COR-L47 (cell line): Measurements from ENCODE around the gene TSPEAR.
A peak's percentile ranks its signal among the peaks of the same experiment; 100 is the strongest.
"Not testable (repeated sequence)": the region's sequence is repeated elsewhere in the genome, so short reads cannot be mapped to it uniquely, and the experiment has no call there.

ENCODE experiments used
- DNase-seq: peaks from one replicate; lab custom pipeline; 2025; lab: John Stamatoyannopoulos, UW

TSPEAR gene

GRCh38 chr21:44515359-44516165 is 195.8 kb downstream of the TSPEAR start:
- DNase-seq: no peak

DNA sequence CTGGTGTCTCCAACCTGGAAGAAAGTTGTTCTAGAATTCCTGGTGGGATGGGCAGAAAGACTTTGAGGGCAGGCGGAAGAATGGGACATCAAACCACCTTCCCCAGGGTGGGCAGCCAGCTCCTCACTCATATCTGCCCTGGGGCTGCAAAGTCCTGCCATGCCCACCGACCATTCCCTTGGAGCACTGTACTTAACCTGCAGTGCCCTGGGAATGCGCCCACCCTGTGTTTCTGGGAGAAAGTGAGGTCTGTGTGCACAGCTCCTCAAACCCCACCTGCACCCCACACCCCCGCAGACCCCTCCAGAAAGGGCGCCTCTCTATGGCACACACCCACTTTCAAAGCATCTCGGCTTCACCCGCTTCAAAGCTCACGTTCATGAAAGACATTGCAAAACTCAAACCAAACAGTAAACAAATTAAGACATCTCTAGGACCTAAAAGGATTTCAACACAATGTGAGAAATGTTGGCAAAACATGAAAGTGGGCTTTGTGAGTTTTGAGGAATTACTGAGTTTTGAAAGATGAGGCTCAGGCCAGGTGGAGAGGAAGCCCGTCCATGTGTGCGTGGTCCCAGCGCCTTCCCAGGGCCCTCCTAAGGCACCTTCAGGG is 196.5 kb downstream of the TSPEAR start:
- no peak for DNase-seq

DNA sequence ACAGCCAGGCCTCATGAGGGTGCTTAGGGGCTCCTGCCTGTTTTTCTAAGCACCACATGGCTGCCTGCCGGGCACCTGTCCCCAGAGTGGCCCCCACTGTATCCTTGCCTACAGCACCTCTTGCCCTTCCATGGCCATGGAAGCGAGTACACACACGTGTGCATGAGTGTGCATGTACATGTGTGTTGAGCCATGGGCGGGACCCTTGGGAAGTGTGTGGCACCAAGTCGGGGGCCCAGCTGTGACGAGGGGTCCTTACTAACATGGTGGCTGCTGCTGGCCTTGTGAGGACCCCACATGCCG is 197.2 kb downstream of the TSPEAR start:
- no peak for DNase-seq

- DNase-seq: peak; percentile 91
These were observed 197.8 kb downstream of the TSPEAR start for GRCh38 chr21:44513389-44514217.

DNA sequence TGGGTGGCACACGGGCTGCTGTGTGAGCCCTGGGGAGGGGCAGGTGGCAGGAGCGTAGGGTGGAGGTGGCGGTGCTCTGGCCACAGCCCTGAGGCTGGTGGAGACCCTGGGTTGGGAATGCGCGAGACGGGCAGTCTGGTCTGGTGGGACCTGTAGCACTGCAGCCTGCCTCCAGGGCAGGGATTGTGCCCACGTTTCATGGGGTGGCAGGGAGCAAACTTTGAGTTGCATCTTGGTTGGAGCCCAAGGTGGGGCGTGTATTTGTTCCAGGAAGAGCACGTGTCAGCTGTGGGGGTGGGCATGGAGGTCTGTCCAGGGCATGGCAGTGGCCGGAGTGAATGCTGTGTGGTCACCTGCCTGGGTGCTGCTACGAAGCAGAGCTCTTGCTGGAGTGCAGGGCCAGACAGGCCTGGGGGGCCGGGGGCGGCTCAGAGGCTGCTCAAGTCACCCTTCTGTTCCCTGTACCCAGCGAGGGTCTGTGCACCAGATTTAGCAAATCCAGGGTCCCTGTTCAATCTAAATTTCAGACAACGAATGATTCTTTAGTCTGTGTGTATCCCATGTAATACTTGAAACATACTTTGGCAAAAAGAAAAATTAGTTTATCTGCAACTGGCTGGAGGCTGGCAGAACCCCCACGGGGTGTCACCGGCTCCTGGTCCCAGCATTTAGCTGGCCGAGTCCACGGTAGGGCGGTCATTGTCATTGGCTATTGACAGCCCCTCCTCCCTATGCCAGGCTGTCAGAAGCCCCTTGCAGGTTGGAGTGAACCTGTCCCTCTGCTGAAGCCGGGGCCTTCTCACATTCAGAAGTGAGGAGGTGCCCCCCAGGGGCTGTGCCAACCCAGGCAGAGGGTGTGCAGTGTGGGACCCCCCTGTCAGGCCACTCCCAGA is 198.6 kb downstream of the TSPEAR start:
- no peak for DNase-seq

DNA sequence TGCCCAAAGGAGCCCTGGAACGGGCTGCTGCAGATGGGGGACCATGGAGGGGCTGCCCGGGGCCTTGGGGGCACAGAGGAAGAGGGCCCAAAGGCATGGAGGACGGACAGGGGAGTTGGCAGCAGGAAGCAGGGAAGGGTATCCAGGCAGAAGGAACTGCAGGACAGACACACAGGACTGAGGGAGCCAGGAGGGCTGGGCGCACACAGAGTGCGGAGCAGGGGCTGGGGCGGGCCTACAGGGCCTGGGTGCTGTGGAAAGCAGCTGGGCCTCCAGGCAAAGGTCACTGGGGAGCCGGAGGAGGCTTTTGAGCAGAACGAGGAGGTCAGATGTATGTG is 199.5 kb downstream of the TSPEAR start:
- DNase-seq: no peak

DNA sequence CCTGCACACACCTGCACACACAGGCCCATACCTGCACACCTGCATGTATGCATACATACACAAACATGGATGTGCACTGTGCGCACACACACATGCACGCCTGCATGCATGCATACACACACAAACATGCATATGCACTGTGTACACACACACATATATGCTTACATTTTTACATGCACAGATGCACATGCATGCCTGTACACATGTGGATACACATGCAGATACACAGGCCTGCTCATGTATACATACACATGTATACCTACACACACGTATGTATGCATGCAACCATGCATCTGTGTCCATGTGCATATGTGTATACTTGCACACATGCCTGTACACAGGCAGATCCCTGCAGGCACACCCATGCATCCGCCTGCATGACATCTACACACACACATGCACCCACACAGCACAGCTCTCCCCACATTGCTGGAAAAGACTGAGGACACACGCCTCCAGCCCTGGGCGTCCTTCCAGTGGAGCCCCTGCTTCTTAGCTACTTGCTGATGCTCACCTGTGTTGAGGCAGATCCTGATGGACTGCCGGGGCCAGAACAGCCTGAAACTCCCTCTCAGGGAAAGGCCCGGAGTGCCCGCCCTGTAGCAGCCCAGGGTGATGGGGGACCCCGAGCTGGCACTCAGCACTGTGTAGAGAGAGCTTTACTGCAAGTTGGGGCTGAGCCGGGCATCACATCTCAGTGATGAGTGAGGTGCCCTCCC is 200.0 kb downstream of the TSPEAR start:
- DNase-seq: no peak

GRCh38 chr21:44510508-44511218 is 200.7 kb downstream of the TSPEAR start:
- DNase-seq: peak; percentile 63

DNA sequence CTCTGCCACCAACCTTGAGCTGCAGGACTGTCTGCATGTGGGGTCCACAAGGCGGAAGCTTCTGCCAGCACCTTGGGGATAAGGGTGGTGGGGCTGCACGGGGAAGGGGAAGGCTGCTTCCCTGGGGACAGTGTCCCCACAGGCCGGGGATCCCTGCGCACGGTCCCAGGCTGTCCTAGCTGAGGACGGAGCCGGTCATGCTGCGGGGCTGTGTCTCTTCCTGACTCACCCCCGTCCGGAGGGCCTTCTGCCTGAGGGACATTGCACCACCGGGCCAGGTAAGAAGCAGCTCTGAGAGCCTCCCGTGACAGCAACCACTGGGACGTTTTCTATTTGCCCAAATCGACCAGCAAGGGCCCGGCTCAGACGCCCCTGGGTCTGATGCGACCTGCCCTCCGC is 201.3 kb downstream of the TSPEAR start:
- no peak for DNase-seq

DNA sequence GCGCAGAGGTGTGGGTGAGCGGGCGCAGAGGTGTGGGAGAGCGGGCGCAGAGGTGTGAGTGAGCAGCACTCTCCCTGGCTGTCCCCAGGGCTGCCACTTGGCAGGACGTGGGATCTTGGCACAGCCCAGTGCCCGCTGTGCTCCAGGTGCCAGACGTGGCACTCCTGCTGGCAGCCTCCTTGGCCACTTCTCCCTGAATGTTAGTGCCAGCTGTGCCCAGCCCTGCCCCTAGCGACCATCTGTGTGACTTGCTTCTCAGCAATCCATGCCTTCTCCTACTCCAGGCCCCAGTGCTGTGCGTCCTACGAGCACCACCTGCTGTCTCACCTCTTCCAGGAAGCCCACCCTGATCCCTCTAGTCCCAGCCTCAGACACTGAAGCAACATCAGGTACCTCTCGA is 201.8 kb downstream of the TSPEAR start:
- DNase-seq: peak; percentile 89

DNA sequence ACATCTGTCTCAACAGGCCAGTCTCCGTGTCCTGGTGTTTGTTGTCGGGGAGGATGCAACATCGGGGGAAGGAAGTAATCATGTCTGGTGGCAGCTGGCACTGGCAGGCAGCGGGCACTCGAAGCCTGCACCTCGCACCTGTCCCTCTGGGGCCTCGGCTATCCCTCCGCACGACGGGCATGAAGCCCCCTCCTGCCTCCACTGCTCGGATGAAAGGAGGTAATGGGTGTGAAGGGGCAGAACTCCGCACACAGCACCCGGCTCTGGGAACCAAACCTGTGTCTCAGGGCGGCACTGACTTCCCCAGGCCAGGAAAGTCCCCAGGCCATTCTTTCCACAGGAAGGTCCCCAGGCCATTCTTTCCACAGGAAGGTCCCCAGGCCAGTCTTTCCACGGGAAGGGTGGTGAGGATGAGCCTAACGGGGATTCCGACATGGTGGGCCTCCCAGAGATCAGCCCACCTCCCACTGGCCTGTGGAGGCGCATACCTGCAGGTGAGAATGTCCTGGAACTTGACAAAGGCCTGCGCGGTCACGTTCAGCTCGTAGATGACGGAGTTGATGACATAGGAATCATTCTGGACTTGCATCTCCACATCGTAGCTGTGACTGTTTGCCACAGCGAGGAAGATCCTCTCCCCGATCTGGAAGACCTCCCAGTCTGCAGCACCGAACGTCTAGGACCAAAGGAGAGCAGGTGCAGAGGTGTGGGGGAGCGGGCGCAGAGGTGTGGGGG is 202.5 kb downstream of the TSPEAR start:
- DNase-seq: no peak

DNA sequence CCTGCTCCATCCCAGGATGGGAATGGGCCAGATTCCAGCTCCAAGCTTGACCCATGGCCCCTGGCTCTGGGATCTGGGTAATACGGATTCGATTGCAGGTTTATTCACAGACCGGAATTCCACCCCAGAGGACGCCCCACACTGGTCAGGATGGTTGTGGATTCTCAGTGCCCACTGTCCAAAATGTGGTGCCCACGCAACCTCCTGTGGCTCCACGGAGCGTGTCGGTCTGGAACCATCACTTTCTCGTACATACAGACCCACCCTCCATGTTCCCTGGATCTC is 203.0 kb downstream of the TSPEAR start:
- DNase-seq: no peak

DNA sequence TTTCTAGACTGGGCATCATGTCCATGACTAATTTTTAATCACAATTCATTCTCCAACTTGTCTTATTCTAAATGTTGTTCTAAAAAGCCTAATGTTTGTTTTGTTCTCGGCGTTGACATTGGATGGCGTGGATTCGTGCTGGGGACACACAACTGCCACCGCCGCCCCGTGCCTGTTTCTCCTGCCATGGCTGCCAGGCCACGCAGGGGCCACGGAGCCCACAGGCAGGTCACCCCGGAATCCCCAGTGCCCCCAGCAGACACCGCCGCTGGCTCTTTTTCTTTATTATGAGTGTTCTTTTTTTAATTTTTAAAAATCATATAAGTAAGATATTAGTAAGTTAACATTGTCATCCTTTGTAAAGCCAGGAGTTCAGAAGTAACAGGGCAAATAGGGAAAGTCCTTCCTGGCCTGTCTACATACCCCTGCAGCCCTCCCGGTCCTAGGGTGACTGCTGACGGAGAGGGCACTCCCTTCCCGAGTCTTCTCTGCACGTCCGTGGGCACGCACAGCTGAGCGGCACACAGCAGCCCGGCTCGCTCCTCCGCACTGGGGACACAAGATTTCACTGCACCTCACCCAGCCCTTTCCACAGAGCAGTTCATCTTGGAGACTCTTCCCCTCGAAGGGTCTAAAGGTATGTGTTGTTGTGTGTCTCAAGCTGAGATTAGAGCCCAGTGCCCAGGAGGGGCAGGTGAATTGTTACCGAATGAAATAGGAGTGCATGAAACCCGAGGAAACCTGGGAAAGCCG is 203.5 kb downstream of the TSPEAR start:
- DNase-seq: no peak

DNA sequence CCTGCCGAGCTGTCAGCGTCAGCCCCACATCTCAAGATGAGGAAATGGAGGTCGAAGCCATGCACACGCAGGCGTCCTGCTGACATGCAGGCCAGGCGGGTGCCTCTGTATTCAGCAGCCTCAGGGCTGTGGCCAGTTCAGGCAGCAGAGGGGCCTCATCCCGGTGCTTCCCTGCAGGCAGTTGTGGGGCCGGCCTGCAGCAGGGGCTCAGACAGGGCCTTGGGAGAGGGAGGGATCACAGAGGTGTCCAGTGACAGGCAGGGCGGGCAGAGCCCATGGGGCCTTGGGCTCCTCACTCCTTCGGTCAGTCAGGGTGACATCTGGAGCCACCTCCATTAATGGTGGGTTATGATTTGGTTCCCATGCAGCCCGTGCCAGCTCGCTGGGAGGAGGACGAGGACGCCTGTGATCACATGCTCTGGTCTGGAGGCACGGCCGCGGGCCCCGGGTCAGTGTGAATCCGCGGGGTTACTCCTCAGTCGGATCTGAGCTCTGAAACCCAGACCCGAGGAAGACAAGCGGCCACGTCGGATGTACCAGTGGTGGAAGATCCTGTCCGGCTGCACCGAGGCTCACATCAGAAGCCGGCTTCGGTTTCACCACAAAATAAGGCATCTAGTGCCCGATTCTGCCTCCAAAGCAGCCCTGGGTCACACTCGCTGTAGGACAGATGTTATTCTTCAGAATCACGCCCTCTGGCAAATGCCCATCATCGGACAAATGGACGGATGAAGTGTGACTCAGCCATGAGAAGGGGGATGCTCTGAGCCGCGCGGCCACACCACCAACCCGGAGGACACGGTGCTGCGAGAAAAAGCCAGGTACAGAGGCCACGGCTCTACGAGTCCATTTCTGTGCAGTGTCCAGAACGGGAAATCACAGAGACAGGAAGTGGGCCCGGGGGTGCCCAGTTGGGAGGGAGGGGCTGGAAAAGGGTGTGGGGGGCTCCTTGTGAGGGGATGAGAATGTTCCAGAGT is 204.8 kb downstream of the TSPEAR start:
- DNase-seq: no peak

GRCh38 chr21:44505673-44506278 is 205.6 kb downstream of the TSPEAR start:
- no peak for DNase-seq

DNA sequence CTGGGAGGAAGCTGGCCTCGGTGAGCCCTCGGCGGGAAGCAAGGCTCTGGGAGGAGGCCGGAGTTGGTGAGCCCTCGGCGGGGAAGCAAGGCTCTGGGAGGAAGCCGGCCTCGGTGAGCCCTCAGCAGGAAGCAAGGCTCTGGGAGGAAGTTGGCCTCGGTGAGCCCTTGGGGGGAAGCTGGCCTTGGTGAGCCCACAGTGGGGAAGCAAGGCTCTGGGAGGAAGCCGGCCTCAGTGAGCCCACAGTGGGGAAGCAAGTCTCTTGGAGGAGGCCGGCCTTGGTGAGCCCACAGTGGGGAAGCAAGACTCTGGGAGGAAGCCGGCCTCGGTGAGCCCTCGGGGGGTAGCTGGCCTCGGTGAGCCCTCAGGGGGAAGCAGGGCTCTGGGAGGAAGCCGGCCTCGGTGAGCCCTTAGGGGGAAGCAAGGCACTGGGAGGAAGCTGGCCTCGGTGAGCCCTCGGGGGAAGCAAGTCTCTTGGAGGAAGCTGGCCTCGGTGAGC is 207.4 kb downstream of the TSPEAR start:
- no peak for DNase-seq

DNA sequence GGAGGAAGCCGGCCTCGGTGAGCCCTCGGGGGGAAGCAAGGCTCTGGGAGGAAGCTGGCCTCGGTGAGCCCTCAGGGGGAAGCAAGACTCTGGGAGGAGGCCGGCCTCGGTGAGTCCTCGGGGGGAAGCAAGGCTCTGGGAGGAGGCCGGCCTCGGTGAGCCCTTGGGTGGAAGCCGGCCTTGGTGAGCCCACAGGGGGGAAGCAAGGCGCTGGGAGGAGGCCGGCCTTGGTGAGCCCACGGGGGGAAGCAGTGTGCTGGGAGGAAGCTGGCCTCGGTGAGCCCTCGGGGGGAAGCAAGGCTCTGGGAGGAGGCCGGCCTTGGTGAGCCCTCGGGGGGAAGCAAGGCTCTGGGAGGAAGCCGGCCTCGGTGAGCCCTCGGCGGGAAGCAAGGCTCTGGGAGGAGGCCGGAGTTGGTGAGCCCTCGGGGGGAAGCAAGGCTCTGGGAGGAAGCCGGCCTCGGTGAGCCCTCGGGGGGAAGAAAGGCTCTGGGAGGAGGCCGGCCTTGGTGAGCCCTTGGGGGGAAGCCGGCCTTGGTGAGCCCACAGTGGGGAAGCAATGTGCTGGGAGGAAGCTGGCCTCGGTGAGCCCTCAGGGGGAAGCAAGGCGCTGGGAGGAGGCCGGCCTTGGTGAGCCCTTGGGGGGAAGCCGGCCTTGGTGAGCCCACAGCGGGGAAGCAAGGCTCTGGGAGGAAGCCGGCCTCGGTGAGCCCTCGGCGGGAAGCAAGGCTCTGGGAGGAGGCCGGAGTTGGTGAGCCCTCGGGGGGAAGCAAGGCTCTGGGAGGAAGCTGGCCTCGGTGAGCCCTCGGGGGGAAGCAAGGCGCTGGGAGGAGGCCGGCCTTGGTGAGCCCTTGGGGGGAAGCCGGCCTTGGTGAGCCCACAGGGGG is 208.1 kb downstream of the TSPEAR start:
- DNase-seq: not testable (repeated sequence)
